Erythroblast (primary cell): Measurements from ENCODE around the gene CES3.

ENCODE experiments used
- GATA1 ChIP-seq: IDR thresholded peaks from 2 replicates; pipeline ENCODE4 v1.6.1; 2011; ENCODE audit warnings: low read depth, mild to moderate bottlenecking, control low read depth, low read length, moderate library complexity
- POLR2A ChIP-seq: IDR thresholded peaks from 2 replicates; pipeline ENCODE4 v1.6.1; 2011; ENCODE audit warnings: mild to moderate bottlenecking, low read length

- TF ChIP-seq POLR2A: no peak
- TF ChIP-seq GATA1: no peak
Observed at GRCh38 chr16:66979011-66979717, 18.1 kb downstream of the CES3 start.
